NCI-H128 (cell line): ENCODE data around the gene APOBEC3H.

Experiments
- DNase-seq: peaks from one replicate; lab custom pipeline; 2025; ENCODE audit not compliant: unreplicated experiment; lab: John Stamatoyannopoulos, UW

Gene APOBEC3H

DNA sequence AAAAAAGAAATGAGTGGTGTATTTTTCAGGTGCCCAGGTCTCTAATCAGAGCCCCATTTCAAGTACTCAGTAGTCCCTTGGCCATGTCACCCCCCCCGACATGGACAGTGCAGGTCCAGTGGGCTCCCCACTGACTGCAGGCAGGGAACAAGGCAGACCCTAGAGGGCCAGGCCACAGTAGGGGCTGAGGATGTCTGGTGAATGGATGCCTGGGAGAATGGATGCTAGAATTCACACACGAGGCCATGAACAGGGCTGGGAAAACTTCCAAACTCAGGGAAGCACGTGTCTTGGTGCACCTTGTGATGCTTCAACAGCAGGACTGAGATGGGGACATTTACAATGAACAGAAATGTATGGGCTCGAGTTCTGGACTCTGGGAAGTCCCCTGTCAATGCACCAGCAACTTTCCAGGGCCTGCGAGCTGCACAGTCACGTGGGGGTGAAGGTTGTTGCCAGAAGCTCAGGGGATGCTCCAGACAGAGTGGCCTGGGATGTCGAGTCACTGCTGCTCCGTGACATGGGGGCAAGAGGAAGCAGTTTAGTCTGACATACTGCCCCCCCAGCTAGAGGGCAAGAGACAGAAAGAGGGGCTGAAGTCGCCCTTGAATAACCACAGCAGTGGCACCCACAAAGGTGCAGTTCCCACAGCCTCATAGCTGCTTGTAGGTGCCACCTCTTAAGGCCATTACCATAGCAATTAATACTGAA, 16.8 kb upstream of the APOBEC3H start:
- DNase-seq = no peak

- no peak for DNase-seq
These were observed 16.0 kb upstream of the APOBEC3H start for GRCh38 chr22:39081016-39081415.

GRCh38 chr22:39081598-39081997, 15.4 kb upstream of the APOBEC3H start:
- DNase-seq = no peak

DNA sequence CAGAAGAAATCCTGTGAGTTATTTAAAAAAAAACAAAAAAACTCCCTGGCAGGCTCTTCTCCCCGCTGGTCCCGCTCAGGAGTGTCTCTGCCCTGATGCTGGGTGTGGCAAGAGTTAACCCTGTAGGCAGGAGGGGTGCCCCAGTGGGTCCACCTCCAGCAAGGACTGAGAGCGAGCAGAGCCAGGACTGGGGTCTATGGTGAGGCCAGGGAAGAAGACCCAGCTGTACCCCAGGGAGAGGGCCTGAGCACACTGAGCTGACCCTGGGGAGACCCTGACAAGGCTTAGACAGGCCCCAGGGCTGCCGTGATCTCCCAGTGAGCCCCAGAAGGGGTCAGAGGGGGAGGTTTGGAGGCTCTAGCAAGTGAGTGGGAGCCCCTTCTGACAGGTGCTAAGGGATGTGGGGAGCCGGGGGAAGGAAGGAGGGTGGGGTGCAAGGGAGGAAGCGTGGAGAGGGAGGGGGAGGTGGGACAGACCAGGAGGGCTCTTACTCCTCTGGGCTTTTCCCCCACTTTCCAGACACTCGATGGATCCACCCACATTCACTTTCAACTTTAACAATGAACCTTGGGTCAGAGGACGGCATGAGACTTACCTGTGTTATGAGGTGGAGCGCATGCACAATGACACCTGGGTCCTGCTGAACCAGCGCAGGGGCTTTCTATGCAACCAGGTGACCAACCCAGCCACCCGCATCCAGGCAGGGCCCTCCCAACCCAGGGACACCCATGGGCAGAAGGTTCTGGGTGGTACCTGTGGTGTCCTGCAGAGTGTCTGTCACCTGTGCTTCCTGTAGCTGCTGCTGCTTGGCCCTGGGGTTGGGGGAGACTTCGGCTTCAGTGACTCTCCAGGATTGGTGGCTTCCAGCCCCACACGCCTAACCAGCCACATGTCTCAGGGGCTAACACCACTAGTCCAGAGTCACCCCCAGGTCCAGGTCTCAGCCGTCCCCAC, 13.6 kb upstream of the APOBEC3H start:
- DNase-seq = no peak

DNA sequence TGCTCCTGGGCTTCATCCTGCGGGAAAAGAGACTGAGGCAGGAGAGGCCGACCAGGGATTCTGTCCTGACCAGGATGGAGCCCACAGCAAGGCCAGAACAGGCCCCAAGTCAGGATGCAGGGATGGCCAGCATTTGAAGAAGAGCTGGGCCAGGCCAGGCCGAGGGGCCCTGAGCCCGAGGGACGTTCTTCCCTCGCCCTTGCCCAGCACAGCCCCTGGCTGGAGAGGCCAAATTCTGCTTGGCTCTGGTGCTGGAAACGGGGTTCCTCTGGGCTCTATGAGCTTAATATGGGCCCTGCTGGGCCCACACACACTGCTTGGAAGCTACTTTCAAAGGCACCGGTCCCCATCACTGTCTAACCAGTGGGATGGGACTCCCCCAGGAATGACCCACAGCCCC, 12.4 kb upstream of the APOBEC3H start:
- DNase-seq = no peak

DNA sequence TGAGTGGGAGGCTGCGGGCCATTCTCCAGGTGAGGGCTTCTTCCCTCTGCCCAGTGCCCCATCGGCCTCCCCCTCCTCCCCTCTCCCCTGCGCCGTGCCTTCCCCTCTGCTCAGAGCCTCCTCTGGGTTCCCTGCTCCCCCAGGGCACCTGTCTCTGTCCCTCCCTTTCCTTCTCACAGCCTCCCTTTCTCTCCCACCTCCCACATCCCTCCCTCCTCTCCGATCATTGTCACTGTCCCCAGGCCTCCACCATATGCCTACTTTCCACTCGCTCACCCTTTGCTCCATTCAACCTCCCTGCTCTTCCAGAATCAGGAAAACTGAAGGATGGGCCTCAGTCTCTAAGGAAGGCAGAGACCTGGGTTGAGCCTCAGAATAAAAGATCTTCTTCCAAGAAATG, 9.9 kb upstream of the APOBEC3H start:
- DNase-seq = no peak

- DNase-seq = no peak
These were observed 9.0 kb upstream of the APOBEC3H start for GRCh38 chr22:39087881-39088684.

DNA sequence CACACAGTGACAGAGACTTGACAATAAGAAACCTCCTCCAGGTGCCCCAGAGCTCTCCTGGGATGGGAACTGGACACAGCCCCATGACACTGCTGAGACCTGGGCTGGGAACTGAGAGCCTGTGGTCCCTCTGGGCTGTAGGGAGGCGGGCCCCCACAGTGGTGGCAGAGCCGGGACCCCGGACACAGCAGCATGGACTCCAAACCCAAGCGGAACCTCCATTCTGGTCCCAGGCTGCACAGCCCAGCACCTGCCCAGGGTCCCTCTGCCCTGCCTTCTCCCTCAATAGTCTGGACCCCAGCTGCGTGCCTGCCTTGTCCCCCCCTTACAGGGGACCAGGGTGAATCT, 8.4 kb upstream of the APOBEC3H start:
- DNase-seq = no peak

GRCh38 chr22:39089928-39090327, 7.1 kb upstream of the APOBEC3H start:
- DNase-seq = no peak

DNA sequence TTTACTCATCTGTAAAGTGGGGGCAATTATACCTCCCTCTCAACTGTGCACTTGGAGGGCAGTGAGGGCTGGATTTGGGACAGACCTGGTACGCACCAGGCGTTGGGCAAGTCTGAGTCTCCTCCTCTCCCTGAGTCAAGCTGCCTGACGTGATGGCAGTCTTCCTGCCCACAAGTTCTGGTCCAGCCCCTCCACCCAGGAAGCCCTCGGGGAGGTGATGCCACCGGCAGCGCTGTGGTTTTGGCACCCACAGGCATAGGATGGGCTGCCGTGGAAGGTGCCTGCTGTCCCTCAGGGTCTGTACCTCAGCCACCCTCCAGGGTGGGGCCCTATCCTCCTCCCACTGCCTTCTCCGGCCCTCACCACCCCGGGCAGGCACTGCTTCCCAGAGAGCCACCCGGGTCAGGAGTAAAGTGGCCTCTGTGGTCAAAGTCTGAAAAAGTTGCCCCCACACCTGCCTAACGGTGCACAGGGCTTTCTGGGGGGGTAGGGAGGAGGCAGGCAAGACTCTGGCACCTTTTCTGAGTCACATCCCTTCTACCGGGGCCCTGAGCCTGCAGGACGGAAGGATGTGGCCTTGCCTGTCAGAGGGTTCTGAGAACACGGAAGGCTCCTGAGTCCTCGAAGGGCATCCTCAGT, 6.5 kb upstream of the APOBEC3H start:
- DNase-seq = no peak

DNA sequence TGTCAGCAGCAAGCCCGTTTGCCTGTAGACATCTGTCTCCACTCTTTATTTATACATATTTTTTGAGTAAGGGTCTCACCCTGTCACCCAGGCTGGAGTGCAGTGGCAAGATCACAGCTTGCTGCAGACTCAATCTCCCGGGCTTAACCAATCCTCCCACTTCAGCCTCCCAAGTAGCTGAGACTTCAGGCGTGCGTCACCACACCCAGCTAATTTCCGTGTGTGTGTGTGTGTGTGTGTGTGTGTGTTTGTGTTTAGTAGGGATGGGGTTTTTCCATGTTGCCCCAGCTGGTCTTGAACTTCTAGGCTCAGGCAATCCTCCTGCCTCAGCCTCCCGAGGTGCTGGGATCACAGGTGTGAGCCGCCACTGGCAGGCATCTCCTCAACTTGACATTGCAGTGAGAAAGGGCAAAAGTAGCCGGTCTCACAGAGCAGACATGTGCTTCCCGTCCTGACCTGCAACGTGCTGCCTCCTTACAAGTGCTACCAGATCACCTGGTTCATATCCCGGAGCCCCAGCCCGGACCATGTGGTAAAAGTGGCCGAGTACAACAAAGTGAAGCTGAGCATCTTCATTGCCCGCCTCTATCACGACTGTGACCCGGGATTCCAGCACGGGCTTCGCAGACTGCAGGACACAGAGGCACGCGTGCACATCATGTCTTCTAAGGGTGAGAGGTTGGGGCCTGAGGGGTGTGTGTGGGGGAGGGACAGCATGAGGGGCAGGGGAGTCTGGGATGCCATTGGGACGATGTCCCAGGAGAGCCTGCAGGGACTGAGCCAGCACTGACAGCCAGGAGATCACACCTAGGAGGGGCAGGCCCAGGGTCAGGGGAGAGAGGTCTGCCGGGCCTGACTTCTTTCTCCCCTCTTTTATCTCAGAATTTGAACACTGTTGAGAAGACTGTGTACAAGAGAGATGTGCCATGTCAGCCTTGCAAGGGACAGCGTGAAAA, 5.6 kb upstream of the APOBEC3H start:
- DNase-seq = no peak

- no peak for DNase-seq
These were observed 4.8 kb upstream of the APOBEC3H start for GRCh38 chr22:39092111-39092862.

GRCh38 chr22:39094717-39095389, 2.2 kb upstream of the APOBEC3H start:
- no peak for DNase-seq

- no peak for DNase-seq
These were observed 1.1 kb upstream of the APOBEC3H start for GRCh38 chr22:39095971-39096370.

GRCh38 chr22:39098026-39098425, 982 bp downstream of the APOBEC3H start:
- no peak for DNase-seq

DNA sequence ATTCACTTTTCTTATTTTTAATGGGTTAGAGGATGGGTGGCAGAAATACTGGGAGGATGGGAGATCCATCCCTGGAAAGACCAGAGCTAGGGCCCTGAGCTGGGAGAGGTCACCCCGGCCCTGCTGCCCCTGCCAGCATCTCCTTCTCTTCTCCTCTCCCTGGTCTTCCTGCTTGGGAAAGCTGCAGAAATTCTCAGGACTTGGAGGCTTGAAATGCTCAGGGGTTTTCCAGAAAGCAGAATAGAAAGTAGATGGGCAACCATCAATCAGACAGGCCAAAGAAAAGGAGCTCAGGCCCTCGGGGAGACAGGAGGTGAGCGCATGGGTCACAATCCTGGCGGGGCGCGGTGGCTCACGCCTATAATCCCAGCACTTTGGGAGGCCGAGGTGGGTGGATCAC, 1.5 kb downstream of the APOBEC3H start:
- no peak for DNase-seq

DNA sequence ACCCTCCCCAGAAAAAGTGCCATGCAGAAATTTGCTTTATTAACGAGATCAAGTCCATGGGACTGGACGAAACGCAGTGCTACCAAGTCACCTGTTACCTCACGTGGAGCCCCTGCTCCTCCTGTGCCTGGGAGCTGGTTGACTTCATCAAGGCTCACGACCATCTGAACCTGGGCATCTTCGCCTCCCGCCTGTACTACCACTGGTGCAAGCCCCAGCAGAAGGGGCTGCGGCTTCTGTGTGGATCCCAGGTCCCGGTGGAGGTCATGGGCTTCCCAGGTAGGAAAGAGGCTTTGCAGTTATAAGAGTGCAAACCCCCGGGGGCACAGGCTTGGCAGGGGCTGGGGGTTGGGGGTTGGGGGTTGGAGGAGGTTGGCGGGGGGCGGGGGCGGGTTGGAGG, 4.2 kb downstream of the APOBEC3H start:
- no peak for DNase-seq

GRCh38 chr22:39103431-39103830, 6.4 kb downstream of the APOBEC3H start:
- no peak for DNase-seq

GRCh38 chr22:39106326-39106725, 9.3 kb downstream of the APOBEC3H start:
- DNase-seq = no peak
